ENCODE data around the gene TIMM50.
"Not testable (repeated sequence)": the region's sequence is repeated elsewhere in the genome, so short reads cannot be mapped to it uniquely, and the experiment has no call there.

Gene TIMM50

GRCh38 chr19:39449116-39449797, 31.4 kb upstream of the TIMM50 start:
- in situ Hi-C loops (cut with MboI; ENCODE audit: low sequenced_read_pairs, unreplicated experiment): no loop called here
- no peak for TF ChIP-seq CTCF (IDR thresholded peaks at IDR 0.05; ENCODE audit: borderline replicate concordance, control extremely low read depth, extremely low read depth, insufficient read depth, missing control alignments)
- DNase-seq (ENCODE audit: low spot score): no peak

DNA sequence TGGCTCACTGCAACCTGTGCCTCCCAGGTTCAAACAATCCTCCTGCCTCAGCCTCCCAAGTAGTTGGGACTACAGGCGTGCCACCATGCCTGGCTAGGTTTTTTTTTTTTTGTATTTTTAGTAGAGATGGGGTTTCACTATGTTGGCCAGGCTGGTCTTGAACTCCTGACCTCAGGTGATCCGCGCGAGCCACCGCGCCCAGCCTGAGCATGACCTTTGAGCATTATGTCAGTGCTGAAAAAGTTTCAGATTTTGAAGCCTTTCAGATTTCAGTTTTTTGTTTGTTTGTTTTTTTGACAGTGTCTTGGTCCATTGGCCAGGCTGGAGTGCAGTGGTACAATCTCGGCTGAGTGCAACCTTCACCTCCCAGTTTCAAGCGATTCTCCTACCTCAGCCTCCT, 29.4 kb upstream of the TIMM50 start:
- in situ Hi-C loops (cut with MboI; ENCODE audit: low sequenced_read_pairs, unreplicated experiment); DNase-seq (ENCODE audit: low spot score): not testable (repeated sequence)

DNA sequence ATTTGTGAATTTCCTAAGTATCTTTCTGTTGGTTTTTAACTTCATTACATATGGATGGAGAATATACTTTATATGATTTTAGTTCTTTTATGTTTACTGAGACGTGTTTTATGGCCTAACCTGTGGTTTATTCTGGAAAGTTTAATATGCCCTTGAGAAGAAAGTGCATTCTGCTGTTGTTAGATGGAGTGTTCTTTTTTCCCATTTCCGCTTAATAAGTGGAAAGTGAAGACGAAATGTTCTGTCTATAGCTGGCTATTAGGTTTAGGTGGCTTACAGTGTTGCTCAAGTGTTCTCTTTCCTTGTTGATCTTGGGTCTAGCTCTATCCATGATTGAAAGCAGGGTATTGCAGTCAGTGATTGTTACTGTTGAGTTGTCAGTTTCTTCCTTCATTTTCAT, 17.2 kb upstream of the TIMM50 start:
- no peak for TF ChIP-seq CTCF (IDR thresholded peaks at IDR 0.05; ENCODE audit: borderline replicate concordance, control extremely low read depth, extremely low read depth, insufficient read depth, missing control alignments)
- in situ Hi-C loops (cut with MboI; ENCODE audit: low sequenced_read_pairs, unreplicated experiment): no loop called here
- no peak for DNase-seq (ENCODE audit: low spot score)

GRCh38 chr19:39465956-39466747, 14.5 kb upstream of the TIMM50 start:
- in situ Hi-C loops (cut with MboI; ENCODE audit: low sequenced_read_pairs, unreplicated experiment): no loop called here
- no peak for TF ChIP-seq CTCF (IDR thresholded peaks at IDR 0.05; ENCODE audit: borderline replicate concordance, control extremely low read depth, extremely low read depth, insufficient read depth, missing control alignments)
- DNase-seq (ENCODE audit: low spot score): no peak

GRCh38 chr19:39467941-39468340, 12.7 kb upstream of the TIMM50 start:
- in situ Hi-C loops (cut with MboI; ENCODE audit: low sequenced_read_pairs, unreplicated experiment): no loop called here
- no peak for DNase-seq (ENCODE audit: low spot score)
- no peak for TF ChIP-seq CTCF (IDR thresholded peaks at IDR 0.05; ENCODE audit: borderline replicate concordance, control extremely low read depth, extremely low read depth, insufficient read depth, missing control alignments)

DNA sequence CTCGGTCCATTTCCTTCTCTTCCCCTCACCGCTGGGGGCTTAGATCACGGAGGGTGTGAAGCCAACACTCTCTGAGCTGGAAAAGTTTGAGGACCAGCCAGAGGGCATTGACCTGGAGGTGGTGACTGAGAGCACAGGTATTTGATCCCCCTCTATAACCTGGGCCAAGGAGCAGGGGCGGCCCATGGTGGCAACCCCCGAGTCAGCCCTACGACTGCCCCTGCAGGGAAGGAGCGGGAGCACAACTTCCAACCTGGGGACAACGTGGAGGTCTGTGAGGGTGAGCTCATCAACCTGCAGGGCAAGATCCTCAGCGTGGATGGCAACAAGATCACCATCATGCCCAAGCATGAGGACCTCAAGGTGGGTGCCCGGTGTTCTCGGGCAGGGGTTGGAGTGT, 11.6 kb upstream of the TIMM50 start:
- no peak for TF ChIP-seq CTCF (IDR thresholded peaks at IDR 0.05; ENCODE audit: borderline replicate concordance, control extremely low read depth, extremely low read depth, insufficient read depth, missing control alignments)
- no peak for DNase-seq (ENCODE audit: low spot score)
- in situ Hi-C loops (cut with MboI; ENCODE audit: low sequenced_read_pairs, unreplicated experiment): no loop called here

DNA sequence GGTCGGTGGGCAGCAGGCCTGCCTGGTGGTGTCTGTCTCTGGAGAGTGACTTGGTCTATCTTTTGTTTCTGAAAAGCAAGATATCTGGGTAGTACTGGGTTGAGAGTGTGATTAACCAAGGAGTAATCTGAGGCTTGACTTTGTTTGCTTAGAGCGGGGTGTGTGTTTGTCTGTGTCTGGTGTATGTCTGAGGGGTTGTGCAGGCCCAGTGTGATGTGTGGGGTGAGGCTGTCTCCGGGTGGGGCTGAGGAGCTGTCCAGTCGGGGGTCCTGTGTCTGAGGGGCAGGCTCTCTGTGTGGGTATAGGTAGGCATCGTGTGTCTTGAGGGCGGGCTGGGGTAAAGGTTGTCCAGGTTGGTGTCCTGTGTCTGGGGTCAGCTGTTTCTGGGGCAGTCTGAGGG, 11.1 kb upstream of the TIMM50 start:
- in situ Hi-C loops (cut with MboI; ENCODE audit: low sequenced_read_pairs, unreplicated experiment): no loop called here
- no peak for TF ChIP-seq CTCF (IDR thresholded peaks at IDR 0.05; ENCODE audit: borderline replicate concordance, control extremely low read depth, extremely low read depth, insufficient read depth, missing control alignments)

More for the DNA sequence above, 11.1 kb upstream of the TIMM50 start:
- DNase-seq (ENCODE audit: low spot score): no peak

Measured in GM13976 (cell line).